Measurements from ENCODE around the gene GRIK4.

DNA sequence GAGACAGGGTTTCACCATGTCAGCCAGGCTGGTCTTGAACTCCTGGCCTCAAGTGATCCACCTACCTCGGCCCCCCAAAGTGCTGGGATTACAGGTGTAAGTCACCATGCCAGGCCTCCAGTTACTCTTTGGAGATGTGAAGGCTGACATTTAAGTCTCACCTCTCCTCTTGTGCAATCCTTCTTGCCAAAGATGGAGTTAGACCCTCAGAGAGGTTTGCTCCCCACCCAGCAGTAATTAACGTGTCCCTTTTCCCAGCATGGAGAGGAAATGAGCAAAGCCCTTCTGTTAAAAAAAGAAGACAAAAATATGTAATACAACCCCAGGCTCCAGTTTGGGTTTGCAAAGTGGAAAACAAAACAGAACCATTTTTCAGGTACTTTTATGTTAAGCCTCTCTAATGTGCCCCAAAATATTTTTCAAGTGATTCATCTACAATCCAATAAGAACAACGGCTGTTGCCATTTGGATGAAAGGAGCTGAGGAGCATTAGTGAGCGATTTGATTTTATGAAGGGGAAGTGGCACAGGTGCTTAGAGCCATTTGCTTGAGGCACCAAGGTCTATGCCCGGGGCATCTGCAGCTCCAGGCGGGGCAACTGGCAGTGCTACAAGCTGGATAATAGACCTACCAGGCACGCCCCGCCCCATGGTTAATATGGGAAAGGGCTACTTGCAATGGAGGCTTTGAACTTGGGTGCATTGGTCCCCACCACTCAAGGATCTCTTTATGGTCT is 57.2 kb downstream of the GRIK4 start:
- no peak for TF ChIP-seq BHLHE40 (IDR thresholded peaks at IDR 0.05; ENCODE audit: low read length)
- TF ChIP-seq, protein P1, sequence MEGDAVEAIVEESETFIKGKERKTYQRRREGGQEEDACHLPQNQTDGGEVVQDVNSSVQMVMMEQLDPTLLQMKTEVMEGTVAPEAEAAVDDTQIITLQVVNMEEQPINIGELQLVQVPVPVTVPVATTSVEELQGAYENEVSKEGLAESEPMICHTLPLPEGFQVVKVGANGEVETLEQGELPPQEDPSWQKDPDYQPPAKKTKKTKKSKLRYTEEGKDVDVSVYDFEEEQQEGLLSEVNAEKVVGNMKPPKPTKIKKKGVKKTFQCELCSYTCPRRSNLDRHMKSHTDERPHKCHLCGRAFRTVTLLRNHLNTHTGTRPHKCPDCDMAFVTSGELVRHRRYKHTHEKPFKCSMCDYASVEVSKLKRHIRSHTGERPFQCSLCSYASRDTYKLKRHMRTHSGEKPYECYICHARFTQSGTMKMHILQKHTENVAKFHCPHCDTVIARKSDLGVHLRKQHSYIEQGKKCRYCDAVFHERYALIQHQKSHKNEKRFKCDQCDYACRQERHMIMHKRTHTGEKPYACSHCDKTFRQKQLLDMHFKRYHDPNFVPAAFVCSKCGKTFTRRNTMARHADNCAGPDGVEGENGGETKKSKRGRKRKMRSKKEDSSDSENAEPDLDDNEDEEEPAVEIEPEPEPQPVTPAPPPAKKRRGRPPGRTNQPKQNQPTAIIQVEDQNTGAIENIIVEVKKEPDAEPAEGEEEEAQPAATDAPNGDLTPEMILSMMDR (IDR thresholded peaks at IDR 0.05 in 2 of 3, conservative IDR thresholded peaks at IDR 0.05 in 1 of 3; ENCODE audit: insufficient read depth in 2 of 3, low read depth in 1 of 3, low read length in 3 of 3), result no peak
- no peak for TF ChIP-seq ZNF316 (IDR thresholded peaks at IDR 0.05)
- no peak for TF ChIP-seq FOS (IDR thresholded peaks at IDR 0.05; ENCODE audit: extremely low read depth, insufficient read length)
- TF ChIP-seq ZNF764 (CRISPR knock-in tag; IDR thresholded peaks at IDR 0.05; ENCODE audit: low read depth), result no peak
- no peak for TF ChIP-seq NCOR1 (IDR thresholded peaks at IDR 0.05)
- TF ChIP-seq POLR2A (conservative IDR thresholded peaks at IDR 0.05), result no peak
- TF ChIP-seq NFYB (IDR thresholded peaks at IDR 0.05; ENCODE audit: extremely low read depth, insufficient read length), result no peak
- no peak for TF ChIP-seq HCFC1 (IDR thresholded peaks at IDR 0.05; ENCODE audit: low read depth, low read length)
- no peak for TF ChIP-seq SMAD1 (IDR thresholded peaks at IDR 0.05; ENCODE audit: low read depth, low read length, partially characterized antibody)
- TF ChIP-seq, protein P2, sequence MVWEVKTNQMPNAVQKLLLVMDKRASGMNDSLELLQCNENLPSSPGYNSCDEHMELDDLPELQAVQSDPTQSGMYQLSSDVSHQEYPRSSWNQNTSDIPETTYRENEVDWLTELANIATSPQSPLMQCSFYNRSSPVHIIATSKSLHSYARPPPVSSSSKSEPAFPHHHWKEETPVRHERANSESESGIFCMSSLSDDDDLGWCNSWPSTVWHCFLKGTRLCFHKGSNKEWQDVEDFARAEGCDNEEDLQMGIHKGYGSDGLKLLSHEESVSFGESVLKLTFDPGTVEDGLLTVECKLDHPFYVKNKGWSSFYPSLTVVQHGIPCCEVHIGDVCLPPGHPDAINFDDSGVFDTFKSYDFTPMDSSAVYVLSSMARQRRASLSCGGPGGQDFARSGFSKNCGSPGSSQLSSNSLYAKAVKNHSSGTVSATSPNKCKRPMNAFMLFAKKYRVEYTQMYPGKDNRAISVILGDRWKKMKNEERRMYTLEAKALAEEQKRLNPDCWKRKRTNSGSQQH (CRISPR knock-in tag; IDR thresholded peaks at IDR 0.05), result no peak
- no peak for TF ChIP-seq KLF1 (tag; IDR thresholded peaks at IDR 0.05)
- no peak for TF ChIP-seq MED1 (CRISPR knock-in tag; IDR thresholded peaks at IDR 0.05; ENCODE audit: borderline replicate concordance)
- TF ChIP-seq ZNF121 (CRISPR knock-in tag; conservative IDR thresholded peaks at IDR 0.05), result no peak

All from K562 (cell line).